ENCODE data around the gene LYSMD1. TPM values are rescaled to one million over a fixed set of nuclear protein-coding genes. Genes with fewer than 3 reads are reported as not detected.

LYSMD1 gene
- total and polyA plus RNA-seq, 8 donors: 1.8 to 5.5 (median 4.0) TPM

DNA sequence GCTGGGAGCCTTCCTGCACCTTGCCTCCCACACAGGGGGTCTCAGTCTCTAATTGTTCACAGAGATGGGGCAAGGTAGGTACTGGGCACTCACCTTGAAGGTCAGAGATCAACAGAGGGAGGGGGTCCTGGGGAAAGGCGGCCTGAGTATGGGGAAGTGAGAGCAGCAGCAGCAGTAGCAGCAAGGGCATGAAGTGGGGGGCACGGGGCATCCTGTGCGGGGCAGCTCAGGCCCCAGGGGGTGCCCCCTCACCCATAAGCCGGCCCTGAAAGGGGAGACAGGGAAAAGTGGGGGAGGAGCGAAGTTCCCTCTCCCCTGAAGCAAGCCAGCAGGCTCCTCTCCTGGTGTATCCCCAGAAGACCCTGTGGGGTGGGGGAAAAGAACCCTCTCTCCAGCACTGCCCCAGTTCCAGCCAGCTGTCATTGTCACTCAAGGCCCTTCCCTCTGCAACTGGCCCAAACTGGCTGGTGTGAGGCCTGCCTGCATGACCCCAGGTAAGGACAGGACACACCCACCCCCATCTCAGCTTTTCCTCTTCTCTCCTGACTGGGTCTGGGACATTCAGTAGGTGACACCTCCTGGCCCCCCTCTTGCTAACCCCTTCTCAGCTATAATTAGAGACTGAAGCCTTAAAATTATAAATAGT lies 23.2 kb downstream of the LYSMD1 start:
- ATAC-seq (no peak), FAIRE-seq (no peak), DNase-seq (no peak)
- peaks cover 0 to 6% (median 0%) of the 10 kb centered on the region in 3 donors for H3K4me1 ChIP-seq
- H3K4me3 ChIP-seq: no peak overlapping the region
- H3K27me3 ChIP-seq: no peaks in the 10 kb centered on the region
- no peaks in the 10 kb centered on the region for H3K9me3 ChIP-seq
- WGBS, 2 donors: 74 to 78% methylated on average over 5 of the region's 5 CpGs
- H3K27ac ChIP-seq: no peak overlapping the region
- TF ChIP-seq, protein P1, sequence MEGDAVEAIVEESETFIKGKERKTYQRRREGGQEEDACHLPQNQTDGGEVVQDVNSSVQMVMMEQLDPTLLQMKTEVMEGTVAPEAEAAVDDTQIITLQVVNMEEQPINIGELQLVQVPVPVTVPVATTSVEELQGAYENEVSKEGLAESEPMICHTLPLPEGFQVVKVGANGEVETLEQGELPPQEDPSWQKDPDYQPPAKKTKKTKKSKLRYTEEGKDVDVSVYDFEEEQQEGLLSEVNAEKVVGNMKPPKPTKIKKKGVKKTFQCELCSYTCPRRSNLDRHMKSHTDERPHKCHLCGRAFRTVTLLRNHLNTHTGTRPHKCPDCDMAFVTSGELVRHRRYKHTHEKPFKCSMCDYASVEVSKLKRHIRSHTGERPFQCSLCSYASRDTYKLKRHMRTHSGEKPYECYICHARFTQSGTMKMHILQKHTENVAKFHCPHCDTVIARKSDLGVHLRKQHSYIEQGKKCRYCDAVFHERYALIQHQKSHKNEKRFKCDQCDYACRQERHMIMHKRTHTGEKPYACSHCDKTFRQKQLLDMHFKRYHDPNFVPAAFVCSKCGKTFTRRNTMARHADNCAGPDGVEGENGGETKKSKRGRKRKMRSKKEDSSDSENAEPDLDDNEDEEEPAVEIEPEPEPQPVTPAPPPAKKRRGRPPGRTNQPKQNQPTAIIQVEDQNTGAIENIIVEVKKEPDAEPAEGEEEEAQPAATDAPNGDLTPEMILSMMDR (IDR thresholded peaks at IDR 0.05): no peak
- intact Hi-C loops (cut with DNase I): loop anchor here in 1 of 3 donors (5.0 kb wide), 1 partner anchor 50 kb away; no protein-coding TSS in a partner anchor
- H3K36me3 ChIP-seq: no peaks in the 10 kb centered on the region

DNA sequence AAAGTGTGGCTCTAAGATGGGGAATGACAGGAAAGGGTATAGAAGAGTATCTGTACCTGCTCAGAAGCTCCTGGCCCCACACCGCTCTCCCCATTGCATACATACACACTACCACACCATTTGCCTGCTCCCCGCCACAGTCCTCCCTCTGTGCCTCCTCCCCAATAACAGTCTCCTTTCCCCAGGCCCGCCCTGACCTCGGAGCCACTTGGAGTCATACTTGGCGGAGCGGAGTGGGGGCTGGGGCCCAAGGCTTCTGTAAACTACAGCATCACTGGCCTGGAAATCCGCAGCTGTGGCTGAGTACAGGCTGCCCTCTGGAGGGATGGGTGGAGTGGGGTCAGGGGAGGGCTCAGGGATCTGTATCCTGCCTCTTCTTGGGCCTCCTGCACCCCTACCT lies 27.9 kb downstream of the LYSMD1 start:
- intact Hi-C loops (cut with DNase I): no loop called here
- FAIRE-seq: no peak
- WGBS, 2 donors: 94 to 97% methylated on average over 7 of the region's 7 CpGs

DNA sequence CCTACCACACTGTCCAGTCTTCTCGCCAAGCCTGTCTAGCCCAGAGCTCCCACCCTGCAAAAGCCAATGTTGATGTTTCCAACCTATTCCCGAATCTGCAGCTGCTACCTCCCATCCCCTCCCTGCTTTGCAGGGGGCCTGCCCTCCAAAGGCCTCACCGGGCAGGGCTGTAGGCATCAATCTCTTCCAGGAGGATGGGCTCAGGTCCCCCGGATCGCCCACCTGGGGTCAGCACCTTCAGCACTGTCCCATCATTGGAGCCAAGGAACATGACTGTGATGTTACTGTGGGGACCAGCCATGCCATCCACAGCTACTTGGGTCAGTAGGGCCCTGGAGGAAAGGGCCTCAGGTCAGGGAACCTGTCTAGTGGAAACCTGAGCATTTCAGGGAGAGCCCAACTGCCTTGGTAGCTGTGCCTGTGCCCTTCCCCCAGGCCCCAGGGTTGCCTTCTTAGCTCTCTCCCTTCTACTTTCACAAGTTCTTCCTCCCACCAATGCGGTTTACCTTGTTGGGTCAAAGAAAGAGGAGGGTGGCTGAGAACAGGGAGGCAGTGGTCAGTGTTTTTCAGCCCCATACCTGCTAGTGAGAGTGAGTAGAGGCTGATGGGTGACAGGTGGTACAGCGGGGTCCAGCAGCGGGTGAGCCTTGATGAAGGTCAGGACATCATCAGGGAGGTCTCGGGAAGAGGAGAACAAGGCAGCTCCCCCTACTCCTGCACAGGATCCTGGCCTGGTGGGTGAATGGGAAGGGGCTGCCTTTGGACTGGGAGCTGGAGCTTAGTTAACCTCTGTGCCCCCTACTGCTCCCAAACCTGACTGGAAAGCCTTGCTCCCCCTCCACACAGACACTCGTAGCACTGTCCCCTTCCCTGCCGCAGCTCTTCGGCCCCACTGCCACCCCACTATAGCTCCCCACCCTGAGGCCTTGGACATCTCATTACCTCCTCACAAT lies 30.0 kb downstream of the LYSMD1 start:
- intact Hi-C loops (cut with DNase I): no loop called here

More for the DNA sequence above, 27.9 kb downstream of the LYSMD1 start:
- ATAC-seq (no peak), DNase-seq (peak in 1 of 6 donors; percentile 65)
- Histone ChIP-seq H3K4me1 (no peaks in the 10 kb centered on the region), H3K27me3 (no peaks in the 10 kb centered on the region), H3K4me3 (no peak overlapping the region), H3K36me3 (no peaks in the 10 kb centered on the region), H3K27ac (no peak overlapping the region), H3K9me3 (no peaks in the 10 kb centered on the region)
- TF ChIP-seq, protein P1 (IDR thresholded peaks at IDR 0.05): no peak

DNA sequence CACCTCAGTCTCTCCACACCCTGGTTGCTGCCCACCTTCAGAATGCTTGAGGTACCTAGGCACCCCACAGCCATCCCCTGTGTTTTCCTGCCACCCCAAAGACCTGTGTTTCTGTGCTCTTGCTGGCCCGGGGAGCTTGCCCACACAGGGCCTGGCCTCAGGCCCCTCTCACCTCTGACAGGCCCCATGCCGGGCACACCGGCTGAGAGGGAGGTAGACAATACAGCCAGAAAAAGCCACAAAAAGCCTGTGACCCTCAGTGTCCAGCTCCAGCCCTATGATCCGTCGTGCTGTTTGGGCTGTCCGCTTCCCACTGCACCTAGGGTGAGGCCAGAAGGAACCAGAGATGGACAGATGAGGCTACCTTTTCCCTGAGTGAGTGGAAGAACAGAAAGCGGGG lies 30.7 kb downstream of the LYSMD1 start:
- H3K36me3 ChIP-seq: no peaks in the 10 kb centered on the region
- no peak overlapping the region for H3K4me3 ChIP-seq
- WGBS, 2 donors: 94 to 96% methylated on average over 7 of the region's 7 CpGs
- no peaks in the 10 kb centered on the region for H3K4me1 ChIP-seq
- FAIRE-seq (no peak), ATAC-seq (no peak), DNase-seq (no peak)
- peaks cover 0 to 8% (median 0%) of the 10 kb centered on the region in 4 donors for H3K27me3 ChIP-seq
- H3K9me3 ChIP-seq: no peaks in the 10 kb centered on the region
- intact Hi-C loops (cut with DNase I): no loop called here
- TF ChIP-seq, protein P1 (IDR thresholded peaks at IDR 0.05): no peak
- no peak overlapping the region for H3K27ac ChIP-seq

More for the DNA sequence above, 30.0 kb downstream of the LYSMD1 start:
- H3K27me3 ChIP-seq: peaks cover 0 to 8% (median 0%) of the 10 kb centered on the region in 4 donors
- no peaks in the 10 kb centered on the region for H3K36me3 ChIP-seq
- FAIRE-seq: no peak
- H3K9me3 ChIP-seq: no peaks in the 10 kb centered on the region
- TF ChIP-seq, protein P1 (IDR thresholded peaks at IDR 0.05): no peak
- no peak overlapping the region for H3K4me3 ChIP-seq
- no peaks in the 10 kb centered on the region for H3K4me1 ChIP-seq
- no peak for ATAC-seq
- no peak for DNase-seq
- 87 to 90% methylated on average over 12 of the region's 12 CpGs for WGBS, 2 donors
- H3K27ac ChIP-seq: no peak overlapping the region
